Measurements from ENCODE around the gene FZD7.

Gene FZD7

DNA sequence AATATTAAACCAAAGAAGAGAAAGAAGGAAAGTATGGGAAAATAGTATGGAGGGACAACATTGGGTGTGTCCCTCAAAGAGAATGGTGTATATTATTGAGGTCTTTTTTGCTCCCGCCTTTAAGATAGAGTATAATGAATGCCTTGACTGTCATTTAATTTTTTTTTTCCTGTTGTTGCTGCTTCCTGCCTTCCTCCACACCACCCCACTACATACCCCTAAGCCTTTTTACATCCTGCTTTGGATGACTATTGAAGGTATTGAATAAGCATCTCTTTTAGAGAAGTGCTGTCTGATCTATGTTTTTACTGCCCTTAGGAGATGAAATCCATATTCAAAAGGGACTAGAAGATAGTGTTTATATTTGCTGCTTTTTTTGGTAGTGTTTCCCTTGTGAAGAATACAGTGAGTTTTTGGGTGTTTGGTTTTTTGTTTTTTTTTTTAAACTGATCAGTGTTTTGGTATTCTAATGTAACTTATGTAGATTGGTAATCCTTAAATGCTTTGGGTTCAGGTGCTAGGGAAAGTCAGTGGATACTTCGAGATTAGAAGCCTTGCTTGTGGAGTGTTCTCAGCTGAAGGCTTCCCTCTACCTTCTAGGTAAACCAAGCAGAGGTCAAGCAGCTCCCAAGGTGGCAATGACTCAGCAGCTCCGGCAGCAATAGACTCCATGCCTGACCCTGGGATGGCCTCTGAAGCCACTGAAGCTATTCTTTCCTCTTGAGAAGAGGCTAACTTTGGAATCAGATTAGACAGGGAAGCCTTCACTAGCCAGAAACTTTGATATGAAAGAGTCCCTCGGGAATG lies 5.0 kb downstream of the FZD7 start:
- DNase-seq, result no peak

DNA sequence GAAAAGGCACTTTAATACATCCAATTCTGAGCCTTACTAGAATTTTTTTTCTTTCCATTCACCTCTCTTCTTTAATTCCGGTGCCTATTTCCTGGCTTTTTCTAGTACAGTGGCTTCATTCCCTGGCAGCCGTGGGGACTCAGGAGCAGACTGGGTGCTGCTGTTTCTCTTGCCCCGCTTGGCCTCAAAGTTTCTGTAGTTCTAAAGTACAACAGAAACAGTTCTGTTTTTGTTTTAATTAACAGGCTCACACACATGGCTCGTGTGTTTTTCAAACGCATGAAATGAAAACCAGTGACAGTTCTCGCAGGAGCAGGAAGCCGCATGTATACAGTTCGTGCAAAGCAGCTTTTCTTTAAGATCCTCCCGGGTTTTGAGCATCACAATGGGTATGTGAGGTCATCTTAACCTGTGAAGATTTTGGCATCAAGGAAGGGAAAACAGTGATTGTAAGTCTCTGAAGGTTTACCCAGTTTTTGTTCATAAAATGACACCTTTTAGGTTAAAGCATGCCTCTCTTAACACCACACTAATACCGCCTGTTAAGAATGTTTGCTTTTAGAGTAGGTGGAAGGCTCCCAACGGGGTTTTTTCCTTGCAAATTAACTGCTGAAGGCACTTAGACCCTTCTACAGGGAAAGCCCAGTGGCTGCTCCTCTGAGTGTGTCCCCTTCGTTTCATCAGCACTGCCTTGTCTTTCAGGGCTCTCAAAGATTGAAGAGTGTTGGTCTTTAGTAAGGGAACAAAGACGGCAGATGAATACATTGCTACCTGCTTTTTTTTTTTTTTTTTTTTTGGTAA lies 5.8 kb downstream of the FZD7 start:
- no peak for DNase-seq

DNA sequence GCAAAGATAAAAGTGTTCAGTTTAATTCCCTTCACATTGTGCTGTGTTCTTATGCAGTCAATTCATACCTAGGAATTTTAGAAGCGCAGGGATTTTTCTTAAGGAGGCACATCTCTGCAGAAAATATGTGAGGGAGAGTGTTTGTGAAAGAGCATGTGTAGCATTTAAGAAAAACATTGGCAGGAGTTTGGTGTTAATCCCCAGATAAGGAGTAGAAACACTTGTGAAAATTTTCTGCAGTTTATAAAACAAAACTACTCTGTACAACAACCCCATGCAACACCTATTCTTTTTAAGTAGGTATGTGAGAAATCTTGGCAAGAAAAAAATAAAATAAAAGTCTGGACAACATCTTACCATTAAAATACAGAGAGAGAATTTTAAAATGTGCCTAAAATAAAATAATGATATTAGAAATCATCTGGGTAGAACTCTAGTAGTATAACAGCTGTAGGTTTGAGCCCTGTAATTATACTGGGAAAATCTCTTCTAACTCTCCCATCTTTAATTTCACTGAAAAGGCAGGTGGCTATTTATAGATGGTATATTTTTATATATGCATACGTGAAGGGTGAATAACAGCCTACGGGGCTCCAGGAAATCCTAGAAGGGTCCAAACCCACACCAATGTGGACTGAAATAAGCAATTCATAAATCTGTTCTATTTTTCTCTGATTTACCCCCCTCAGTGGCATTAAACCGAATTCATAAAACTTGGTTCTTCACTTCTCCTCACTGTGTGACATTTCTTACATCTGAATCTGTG lies 6.6 kb downstream of the FZD7 start:
- DNase-seq, result no peak

DNA sequence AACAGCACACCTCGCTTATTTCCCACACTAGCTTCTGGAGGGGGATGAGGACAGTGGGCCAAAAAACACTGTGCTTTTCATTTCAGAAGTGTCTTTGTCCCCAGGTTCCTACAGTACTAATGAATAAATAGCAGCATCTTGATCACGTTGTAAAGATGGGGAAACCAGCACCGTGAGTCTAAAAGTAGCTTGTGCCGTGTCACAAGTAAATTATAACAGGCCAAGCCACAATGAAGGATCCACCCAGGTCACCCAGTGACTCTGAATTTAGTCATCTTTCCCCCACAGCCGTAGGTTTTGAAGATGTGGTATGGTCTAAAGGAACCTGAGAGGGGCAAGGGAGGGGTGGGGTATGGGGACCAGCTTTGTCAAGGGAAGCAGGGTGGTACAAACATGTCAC lies 8.8 kb downstream of the FZD7 start:
- no peak for DNase-seq

DNA sequence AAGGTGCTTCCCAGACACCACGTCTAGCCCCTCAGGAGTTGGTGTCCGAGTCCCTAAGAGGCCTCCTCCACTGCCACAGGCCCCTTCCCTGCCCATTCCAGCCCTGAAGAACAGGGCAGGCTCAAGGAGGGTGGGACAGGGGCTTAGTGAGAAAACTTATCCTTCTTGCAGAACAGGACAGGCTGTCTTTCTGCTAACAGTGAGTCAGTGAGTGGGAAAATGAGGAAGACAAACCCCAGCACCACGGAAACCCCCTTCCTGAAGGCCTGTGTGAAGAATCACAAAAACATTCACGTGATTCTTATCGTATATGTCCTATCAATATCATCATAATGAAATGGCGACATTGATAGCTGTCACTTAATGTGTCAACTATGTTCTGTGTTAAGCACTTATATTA lies 9.8 kb downstream of the FZD7 start:
- no peak for DNase-seq

DNA sequence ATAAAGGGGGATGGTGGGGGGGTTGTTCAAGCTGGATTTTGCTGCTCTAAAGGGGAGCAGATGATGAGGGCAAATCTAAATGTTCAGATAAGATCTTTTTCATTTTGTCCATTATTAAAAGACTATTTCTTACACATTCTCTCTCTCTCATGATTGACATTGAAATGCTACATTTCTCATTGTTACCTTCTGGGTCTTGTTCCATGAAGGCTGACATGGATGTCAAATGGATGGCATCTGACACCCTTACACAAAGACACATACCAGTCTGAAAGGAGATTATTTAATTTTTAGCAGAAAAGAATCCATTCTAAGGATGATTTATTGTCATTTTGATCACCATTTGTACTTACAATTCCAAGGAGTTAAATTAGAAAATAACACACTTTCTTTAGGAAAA lies 11.1 kb downstream of the FZD7 start:
- no peak for DNase-seq

DNA sequence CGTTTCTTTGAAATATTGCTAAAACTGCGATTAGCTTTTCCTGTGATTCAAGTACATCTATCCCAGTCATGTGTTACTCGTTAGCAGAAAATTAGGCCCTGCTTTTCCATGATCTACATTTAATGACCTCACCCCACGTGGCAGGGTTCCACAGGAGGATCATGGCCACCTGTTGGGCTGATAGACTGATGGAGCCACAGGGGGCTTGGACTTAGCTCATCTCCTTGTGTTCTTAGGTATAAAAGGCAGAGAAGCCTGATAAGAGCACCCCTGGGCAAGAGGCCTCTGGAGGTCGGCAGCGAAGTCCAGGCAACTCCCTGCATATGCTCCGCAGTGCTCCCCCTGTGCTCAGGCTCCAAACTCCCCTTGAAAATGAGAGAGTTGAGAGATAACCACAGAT lies 12.9 kb downstream of the FZD7 start:
- no peak for DNase-seq

DNA sequence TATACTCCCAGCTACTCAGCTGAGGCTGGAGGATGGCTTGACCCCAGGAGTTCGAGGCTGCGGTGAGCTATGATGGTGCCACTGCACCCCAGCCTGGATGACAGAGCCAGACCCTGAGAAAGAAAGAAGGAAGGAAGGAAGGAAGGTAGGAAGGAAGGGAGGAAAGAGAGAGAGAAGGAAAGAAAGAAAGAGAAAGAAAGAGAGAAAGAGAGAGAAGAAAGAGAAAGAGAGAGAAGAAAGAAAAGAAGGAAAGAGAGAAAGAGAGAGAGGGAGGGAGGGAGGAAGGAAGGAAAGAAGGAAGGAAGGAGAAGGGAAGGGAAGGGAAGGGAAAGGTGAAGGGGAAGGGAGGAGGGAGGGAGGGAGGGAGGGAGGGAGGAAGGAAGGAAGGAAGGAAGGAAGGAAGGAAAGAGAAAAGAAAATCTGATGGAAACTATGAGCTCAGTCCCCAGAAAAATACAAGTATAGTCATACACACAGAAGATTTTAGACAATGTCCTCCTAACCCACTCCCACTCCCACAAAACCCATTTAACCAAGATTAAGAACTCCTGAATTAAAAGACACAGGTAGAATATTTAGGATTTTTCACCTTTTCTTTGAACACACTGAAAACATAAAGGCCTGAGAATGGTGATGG lies 15.6 kb downstream of the FZD7 start:
- no peak for DNase-seq

DNA sequence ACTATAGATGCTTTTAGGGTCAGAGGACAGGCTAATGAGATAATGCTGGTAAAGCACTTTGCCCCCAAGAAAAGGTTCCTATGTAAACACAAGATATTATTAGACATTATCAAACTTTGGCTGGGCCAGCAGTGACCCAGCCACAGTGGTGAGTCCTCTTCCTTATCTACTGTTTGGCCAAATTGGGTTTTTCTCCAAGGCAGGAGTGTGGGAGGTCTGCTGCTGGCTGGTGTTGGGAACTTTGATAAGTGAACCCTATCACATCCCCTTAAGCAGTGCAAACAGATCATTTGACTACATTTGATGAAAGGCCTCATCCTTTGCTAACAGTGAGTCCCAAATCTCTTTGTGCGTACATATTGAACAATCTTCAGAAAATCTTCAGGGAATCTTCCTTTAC lies 16.2 kb downstream of the FZD7 start:
- no peak for DNase-seq

DNA sequence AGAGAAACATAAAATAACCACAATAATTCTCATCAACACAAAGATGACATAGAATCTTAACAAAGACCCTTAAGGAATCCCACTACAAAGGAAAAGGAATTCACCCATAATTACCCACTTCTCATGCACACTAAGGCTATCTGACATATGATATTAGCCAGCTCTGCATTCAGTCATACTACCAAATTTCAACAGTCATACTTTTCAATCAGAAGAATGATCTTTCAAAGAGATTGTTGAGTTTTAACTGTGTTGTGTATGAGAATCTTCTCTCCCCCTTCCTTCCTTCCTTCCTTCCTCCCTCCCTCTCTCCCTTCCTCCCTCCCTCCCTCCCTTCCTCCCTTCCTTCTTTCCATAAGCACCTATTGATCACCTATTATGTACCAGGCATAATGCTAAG lies 17.0 kb downstream of the FZD7 start:
- no peak for DNase-seq

DNA sequence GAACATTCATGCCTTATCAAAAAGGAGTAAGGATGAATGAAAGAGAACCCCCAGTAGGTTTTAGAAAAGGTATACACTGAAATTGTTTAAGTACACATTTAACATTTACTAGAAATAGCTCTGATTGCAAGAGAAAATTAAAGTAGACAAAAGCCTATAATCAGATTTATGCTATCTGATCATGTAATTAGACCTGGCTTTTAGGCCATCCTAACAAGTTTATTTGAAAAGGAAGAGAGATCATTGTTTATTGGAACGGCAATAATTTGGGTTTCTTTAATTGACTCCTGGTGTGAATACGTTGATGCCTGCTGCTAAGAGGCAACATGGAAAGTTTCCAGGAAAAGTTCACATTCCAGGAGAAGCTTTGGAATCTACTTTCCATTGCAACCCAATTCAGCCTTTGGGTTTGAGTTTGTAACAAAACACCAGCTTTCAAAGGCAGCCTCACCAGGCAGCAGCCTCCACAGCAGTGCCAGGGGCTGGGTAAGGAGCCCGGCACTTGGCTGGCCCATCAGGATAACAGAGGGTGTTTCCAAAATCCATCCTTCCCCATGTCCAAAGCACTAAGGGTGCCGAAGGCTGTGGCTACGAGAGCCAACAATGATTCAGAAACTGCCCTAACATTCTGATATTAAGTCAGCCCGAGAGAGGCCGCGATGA lies 18.0 kb downstream of the FZD7 start:
- DNase-seq, result no peak

DNA sequence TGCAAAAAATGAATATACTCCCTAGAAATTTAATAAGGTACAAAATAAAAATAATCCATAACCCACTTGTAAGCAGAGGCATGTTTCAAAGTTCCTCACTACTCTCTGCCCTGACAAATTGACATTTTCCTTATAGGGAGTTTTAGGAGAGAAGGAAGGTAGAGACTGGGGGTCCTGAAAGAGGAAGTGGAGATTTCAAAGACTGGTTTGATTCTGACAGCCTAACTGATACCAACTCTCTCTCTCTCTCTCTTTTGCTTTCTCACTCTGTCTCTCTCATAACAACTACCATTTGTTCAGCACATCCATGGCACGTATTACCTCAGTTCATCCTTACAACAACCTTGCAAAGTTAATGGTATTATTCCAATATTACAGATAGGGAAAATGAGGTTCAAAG lies 18.6 kb downstream of the FZD7 start:
- no peak for DNase-seq

DNA sequence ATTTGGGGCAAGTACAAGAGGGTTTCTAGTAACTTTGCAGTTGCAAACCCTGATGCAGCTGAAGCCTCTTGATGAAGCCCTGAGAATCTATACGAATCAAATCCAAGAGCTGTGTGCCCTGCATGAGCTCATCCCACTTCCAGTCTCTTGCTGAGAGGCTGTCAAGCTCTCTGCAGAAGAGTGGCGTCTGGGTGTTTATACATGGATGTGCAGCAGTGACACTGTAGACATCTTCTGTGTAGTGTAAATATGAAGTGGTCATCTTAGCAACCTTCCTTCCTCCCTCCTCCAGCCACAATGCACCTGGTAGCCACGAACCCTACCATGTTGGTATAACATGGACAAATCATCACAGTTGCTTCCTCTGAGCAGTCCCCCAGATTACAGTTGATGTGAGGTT lies 21.0 kb downstream of the FZD7 start:
- no peak for DNase-seq

DNA sequence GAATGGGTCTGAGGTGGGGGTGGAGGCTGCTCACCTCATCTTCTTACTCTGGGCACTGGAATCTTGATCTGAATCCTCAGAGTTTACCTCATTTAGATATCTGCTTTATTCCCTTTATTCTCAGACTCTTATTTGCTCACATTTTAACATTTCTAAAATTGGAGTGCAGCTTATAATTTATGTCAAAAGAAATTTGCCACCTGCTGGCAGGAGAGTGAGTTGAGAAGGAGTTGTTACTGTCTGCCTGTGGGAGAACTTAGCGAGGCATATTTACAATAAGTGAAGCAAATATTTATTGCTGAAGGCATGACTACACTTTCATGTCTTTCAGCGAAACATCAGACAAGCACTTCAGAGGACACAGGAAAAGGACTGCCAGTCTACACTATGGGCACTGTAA lies 23.0 kb downstream of the FZD7 start:
- DNase-seq, result no peak

DNA sequence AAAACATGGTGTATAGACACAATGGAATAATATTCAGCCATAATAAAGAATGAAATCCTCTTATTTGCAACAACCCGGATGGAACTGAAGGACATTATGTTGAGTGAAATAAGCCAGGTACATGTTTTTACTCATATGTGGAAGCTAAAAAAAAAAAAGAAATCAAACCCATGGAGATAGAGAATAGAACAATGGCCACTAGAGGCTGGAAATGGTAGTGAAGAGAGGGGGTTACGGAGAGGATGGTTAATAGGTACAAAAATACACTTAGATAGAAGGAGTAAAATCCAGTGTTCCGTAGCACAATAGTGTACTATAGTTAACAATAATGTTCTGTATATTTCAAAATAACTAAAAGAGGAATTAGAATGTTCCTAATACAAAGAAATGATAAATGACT lies 26.6 kb downstream of the FZD7 start:
- no peak for DNase-seq

DNA sequence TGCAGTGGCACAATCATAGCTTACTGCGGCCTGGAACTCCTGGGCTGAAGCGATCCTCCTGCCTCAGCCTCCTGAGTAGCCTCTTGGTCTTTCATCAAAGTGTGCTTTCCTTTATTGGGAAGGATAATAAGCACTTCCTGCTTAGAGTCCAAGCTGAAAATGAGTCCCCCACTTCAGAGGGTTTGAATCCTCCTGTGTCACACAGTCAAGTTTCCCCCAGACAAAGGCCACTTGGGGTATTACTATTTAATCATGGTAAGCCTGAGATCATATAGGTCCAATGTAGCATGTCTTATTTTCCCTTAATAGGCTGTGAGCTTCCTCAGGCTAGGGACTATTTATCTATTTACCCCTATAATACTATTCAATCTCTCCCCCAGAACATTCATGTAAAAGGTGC lies 28.0 kb downstream of the FZD7 start:
- no peak for DNase-seq

DNA sequence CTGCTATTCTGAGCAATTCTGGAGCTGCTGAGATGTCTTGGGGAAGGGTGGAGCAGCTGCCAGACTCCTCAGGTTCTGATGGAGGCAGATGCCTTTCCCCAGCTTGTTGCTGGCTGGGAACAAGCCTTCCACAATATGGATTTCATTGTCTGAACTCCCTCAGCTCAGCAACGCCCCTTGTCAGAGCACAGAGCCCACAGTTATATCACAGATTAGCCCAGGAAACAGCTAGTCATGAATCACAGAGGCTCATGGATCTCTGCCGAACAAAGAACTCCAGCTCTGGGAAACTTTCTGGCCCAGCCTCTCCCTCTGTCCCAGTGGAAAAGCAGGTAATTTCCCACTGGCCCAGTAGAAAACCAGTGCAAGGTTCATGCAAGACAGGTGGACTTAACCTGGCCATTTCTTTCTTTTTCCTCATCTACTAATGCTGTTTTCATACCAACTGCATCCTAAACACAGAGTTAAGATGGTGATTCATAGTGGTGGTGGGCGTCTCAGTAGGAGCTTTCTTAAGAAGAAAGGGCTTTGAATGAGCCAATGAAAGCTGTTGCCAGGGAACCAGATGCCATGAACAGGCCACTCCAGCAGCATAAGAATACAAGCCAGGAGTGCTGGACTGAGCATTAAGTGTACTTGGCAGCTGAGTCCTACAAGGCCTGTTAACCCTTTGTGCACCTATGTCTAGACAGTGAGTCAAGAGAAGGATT lies 30.7 kb downstream of the FZD7 start:
- no peak for DNase-seq

DNA sequence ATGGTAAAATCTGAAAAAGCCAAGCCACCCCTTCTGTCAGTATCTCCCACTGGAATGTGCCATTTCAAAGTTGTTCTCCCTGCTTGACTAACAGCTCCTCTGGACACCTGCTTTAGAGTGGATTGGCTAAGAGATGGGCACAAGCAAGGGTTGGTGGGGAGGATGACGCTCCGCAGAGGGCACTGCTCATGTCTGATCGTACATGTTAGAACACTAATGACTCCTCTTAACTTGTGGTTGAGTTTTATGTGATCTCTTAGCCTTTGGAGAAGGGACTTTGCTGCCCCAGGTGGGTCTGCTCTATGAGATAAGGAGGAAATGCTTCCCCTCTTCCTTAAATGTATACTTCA lies 31.2 kb downstream of the FZD7 start:
- no peak for DNase-seq

DNA sequence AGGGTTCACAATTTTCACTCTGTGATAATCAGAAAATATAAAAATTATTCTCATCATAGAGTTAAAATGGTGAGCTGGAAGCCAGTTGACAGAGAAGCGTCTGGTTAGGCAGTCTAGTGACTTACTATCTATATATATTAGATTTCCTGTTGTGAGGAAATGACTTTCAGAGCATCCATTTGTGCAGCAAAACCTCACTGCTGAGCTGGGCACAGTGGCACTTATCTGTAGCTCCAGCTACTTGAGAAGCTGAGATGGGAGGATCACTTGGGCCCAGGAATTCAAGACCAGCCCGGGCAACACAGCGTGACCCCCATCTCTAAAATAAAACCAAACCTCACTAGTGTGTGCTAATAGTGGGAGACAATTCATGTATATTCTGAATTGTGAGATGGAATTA lies 32.2 kb downstream of the FZD7 start:
- DNase-seq, result no peak

DNA sequence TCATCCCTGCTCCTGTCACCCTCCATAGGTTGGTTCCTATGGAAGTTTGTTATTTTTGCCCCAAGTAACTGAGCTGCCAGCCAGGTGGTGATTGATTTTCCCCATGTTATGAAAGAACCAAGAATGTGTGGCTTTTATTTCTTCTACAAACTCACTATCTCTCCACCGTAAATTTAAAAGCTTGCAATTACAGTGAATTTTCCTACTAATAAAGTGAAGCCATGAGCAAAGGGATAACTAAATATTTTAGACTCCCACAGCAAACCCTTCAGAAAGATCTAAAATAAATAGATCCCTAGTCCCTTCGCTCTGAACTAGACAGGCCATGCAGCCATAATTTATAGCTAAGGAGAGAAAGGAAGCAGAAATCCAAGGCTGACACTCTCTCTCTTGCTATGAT lies 33.2 kb downstream of the FZD7 start:
- DNase-seq, result no peak

DNA sequence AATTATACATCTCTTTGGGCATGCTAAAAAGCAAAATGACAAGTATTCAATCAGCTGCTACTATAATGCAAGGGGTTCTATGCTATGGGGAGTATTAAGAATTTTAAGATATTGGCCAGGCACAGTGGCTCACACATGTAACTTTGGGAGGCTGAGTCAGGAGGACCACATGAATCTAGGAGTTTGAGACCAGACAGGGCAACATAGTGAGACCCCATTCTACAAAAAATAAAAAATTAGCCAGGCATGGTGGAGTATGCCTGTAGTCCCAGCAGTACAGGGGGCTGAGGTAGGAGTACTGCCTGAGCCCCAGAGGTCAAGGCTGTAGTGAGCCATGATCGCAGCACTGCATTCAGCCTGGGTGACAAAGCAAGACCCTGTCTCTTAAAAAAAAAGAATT lies 33.9 kb downstream of the FZD7 start:
- no peak for DNase-seq
